GM19193 (cell line): Measurements from ENCODE around the gene MCTP1.

Experiments used
- POLR2A ChIP-seq: IDR thresholded peaks from 4 replicates; pipeline ENCODE4 v1.6.1; 2011; ENCODE audit not compliant: insufficient read depth, insufficient read length; ENCODE audit errors: extremely low read depth

The MCTP1 gene

GRCh38 chr5:95086927-95087815, 197.7 kb downstream of the MCTP1 start:
- no peak for TF ChIP-seq POLR2A

- TF ChIP-seq POLR2A: no peak
Observed at GRCh38 chr5:95084757-95085156, 200.1 kb downstream of the MCTP1 start.

GRCh38 chr5:95083606-95084005, 201.3 kb downstream of the MCTP1 start:
- no peak for TF ChIP-seq POLR2A

GRCh38 chr5:95081982-95082381, 202.9 kb downstream of the MCTP1 start:
- no peak for TF ChIP-seq POLR2A

- peak; percentile 77 for TF ChIP-seq POLR2A
Observed at GRCh38 chr5:95081500-95081960, 203.4 kb downstream of the MCTP1 start.

- TF ChIP-seq POLR2A: no peak
Observed at GRCh38 chr5:95080441-95080840, 204.5 kb downstream of the MCTP1 start.

GRCh38 chr5:95080030-95080429, 204.9 kb downstream of the MCTP1 start:
- TF ChIP-seq POLR2A: no peak

- TF ChIP-seq POLR2A: no peak
Observed at GRCh38 chr5:95078868-95079267, 206.0 kb downstream of the MCTP1 start.

GRCh38 chr5:95076395-95077185, 208.3 kb downstream of the MCTP1 start:
- no peak for TF ChIP-seq POLR2A

GRCh38 chr5:95075111-95075510, 209.8 kb downstream of the MCTP1 start:
- TF ChIP-seq POLR2A: no peak

GRCh38 chr5:95072281-95072680, 212.6 kb downstream of the MCTP1 start:
- TF ChIP-seq POLR2A: no peak

GRCh38 chr5:95070866-95071265, 214.0 kb downstream of the MCTP1 start:
- no peak for TF ChIP-seq POLR2A

- no peak for TF ChIP-seq POLR2A
Observed at GRCh38 chr5:95070453-95070852, 214.4 kb downstream of the MCTP1 start.

GRCh38 chr5:95069948-95070347, 214.9 kb downstream of the MCTP1 start:
- TF ChIP-seq POLR2A: no peak

- no peak for TF ChIP-seq POLR2A
Observed at GRCh38 chr5:95069021-95069420, 215.9 kb downstream of the MCTP1 start.
